Hematopoietic multipotent progenitor cell treated with erythropoietin and hydrocortisone succinate and interleukin-3 and kit ligand, for 17 days (in vitro differentiated cells): ENCODE results near the gene PLXNA4.

Experiments
- DNase-seq: peaks from one replicate; pipeline ENCODE4 v3.0.0-alpha.2; 2015; ENCODE audit warnings: low spot score

Gene PLXNA4

DNA sequence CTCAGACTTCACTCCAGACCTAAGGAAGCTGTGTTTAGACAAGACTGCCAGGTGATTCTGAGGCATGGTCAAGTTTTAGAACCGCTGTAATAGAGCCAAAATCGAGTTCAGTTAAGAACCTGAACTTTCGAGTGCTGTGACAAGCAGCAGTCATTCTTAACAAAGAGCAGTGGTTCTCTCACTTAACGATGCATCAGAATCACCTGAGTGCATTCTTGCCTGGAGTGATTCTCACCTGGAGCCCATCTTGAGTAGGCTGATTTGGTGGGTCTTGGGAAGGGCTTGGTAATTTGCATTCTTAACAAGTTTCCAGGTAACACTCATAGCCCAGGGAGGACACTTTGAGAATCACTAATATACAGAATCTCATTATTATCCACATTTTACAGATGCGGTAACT, 44.7 kb downstream of the PLXNA4 start:
- no peak for DNase-seq

GRCh38 chr7:132528695-132529094, 47.6 kb downstream of the PLXNA4 start:
- no peak for DNase-seq

DNA sequence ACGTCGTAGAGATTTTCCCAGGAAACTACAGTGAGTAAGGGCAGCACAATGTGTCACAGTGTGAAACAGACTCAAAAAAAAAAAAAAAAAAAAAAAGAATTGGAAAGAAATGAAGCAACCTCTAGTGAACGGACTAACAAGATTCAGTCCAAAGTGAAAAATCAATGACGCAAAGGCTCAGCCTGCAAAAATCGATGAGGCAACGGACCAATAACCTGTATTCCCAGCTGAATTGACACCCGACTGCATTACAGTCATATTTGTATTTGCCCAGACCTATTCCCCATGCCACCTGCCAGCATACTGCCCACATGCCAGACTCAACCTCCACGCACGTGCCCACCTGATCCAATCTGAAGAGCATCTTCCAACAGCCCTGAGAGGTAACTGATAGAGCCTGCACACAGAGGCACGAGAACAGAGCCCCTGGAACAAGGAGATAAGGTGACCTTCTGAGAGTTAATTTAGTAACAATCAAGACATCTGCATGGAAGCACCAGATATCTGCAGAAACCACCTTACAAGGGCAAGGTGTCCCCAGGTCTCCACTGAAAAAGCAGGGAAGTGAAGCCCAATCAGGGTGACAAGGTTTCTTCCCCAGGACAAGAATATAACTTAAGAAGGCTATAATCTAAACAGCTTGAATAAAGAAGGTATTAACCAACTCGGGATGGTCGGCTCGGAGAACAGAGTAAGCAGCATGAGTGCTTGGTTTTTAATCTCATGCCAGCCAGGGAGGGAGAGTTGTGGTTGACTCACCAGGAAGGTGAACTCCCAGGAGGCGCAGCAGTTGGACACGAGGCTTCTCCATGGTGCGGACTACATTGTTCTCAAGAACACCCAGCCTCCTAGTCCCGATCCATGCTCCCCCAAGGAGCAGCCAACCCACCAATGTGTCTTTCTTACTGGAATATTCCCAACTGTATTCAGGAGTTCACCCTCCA, 48.5 kb downstream of the PLXNA4 start:
- no peak for DNase-seq

GRCh38 chr7:132526111-132526740, 50.0 kb downstream of the PLXNA4 start:
- DNase-seq, result no peak

GRCh38 chr7:132521423-132521822, 54.8 kb downstream of the PLXNA4 start:
- no peak for DNase-seq

- DNase-seq, result no peak
Measured at GRCh38 chr7:132520591-132521280, 55.5 kb downstream of the PLXNA4 start.

DNA sequence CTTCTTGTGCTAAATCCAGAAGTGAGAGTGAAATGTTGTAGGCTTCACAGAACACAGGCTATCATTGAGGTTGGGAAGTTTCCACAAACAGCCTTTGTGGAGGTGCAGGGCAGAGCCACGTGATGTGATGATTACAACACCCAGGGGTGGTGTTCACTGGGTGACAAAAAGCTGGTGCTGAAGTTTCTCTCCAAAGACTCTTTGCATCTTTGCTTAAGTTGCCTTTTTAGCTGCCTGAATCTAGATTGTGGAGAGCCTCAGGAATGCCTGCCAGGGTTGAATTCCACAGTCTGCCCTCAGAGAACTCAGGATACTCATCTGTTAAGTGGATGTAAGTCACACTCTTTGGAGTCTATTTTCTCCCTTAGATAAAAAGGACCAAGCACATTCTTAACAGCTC, 56.3 kb downstream of the PLXNA4 start:
- no peak for DNase-seq

- DNase-seq, result no peak
Measured at GRCh38 chr7:132518839-132519173, 57.5 kb downstream of the PLXNA4 start.

- no peak for DNase-seq
Measured at GRCh38 chr7:132518102-132518838, 58.0 kb downstream of the PLXNA4 start.

GRCh38 chr7:132516042-132516840, 60.0 kb downstream of the PLXNA4 start:
- no peak for DNase-seq

DNA sequence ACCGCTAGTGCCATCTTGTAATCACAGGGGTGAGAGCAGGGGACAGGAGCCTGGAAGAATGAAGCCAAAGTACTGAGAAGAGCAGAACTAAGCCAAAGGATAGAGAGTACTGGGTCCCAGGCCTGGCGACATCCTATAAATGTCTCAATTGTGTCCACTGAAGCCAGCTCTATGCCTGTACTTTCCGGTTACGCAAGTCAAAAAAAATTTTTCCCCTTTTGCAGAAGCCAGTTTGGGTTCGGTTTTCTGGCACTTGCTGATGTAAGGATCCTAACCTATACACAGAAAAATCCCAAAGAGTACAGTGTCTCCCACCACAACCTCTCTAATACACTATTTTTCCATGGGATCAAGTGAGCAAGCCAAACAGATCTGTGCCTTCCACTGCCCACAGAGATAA, 61.1 kb downstream of the PLXNA4 start:
- no peak for DNase-seq

GRCh38 chr7:132514430-132514829, 61.8 kb downstream of the PLXNA4 start:
- no peak for DNase-seq

DNA sequence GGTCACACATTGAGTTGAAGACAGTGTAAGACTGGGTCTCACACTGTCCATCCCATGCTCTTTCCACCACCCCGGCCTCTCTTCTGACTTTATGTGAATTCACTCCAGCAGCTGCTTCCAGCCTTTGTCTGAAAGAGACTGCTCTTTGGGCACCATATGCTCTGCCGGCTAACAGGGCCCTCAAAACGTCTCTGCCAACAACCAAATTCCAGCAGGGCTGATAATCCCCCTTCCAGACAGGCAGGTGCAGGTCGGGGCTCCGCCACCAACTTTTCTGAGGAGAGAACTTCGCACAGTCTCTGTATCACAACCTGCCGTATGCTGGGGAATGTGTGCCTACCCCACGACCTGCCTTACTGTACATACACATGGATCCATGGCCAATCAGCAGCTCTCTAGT, 64.3 kb downstream of the PLXNA4 start:
- no peak for DNase-seq

- DNase-seq, result no peak
Measured at GRCh38 chr7:132511387-132511786, 64.9 kb downstream of the PLXNA4 start.

DNA sequence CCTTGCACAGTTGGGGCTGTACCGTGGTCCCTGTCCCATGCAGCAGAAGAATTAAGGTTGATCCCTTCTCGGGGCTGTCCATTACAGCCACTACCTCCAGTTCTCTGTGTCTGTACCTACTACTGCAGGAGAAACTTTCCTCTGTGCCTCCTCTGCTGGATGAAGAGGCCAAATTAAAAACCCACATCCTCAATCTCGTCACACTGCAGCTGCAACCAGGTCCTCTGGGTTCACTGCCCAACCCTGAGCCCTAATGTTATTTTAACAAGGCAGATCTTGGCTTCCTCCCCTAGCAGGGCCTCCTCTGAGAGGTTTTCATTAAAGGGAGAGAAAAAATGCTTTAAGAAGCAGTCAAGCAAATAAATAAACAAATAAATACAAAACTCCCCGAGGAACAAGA, 66.6 kb downstream of the PLXNA4 start:
- no peak for DNase-seq

- DNase-seq, result no peak
Measured at GRCh38 chr7:132508724-132509353, 67.4 kb downstream of the PLXNA4 start.

GRCh38 chr7:132504852-132505251, 71.4 kb downstream of the PLXNA4 start:
- DNase-seq, result no peak

- DNase-seq, result no peak
Measured at GRCh38 chr7:132504071-132504470, 72.2 kb downstream of the PLXNA4 start.

GRCh38 chr7:132503415-132503814, 72.9 kb downstream of the PLXNA4 start:
- no peak for DNase-seq

DNA sequence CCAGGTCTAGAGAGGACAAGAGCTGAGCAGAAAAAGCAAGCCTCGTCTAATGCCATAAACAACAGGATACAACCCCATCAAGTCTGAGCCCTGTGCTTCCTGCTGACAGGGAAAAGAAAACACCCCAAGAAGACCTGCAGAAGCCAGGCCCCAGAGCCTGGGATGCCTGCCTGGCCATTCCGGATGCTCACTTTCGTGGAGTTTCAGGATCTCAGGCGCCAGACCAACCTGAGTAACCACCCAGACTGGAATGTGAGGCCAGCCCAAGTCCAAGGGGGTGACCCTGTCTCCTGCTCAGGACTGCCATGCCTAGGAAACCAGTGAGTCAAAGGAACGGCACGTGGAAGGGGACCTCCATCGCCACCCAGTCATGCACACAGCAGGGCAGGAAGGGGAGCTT, 74.3 kb downstream of the PLXNA4 start:
- no peak for DNase-seq
